HG02588 (cell line): ENCODE results near the gene TBC1D1.

Source experiments
- ATAC-seq: cut with Tn5 transposase; IDR thresholded peaks from one replicate; pipeline ENCODE4 v1.9.1; 2021; ENCODE audit warnings: mild to moderate bottlenecking, moderate library complexity; ENCODE audit not compliant: unreplicated experiment

TBC1D1 gene

DNA sequence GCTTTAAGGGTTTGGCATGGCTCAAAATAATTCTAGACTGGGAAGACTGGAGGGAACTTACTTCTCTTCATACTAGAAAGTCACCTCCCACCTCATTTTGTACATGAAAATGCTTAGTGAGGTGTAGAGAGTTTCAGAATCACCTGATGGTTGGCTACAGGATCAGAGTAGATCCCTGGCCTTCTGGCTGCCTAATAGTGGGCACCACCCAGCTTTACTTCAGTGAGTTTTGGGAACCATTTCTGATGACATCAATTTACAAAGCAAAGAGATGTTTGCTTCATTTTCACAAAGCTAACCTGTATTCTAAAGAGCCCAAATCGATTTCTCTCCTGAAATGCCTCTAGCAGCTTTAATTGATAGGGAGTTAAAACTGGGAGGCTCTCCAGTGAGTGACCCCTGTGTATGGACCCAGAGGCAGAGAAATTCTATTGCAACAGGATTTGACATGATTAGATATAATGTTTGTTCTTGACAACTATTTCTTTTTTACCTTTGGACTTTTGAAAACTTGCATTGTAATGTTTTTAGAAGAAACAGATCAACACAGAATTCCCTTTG, 249.8 kb downstream of the TBC1D1 start:
- no peak for ATAC-seq

DNA sequence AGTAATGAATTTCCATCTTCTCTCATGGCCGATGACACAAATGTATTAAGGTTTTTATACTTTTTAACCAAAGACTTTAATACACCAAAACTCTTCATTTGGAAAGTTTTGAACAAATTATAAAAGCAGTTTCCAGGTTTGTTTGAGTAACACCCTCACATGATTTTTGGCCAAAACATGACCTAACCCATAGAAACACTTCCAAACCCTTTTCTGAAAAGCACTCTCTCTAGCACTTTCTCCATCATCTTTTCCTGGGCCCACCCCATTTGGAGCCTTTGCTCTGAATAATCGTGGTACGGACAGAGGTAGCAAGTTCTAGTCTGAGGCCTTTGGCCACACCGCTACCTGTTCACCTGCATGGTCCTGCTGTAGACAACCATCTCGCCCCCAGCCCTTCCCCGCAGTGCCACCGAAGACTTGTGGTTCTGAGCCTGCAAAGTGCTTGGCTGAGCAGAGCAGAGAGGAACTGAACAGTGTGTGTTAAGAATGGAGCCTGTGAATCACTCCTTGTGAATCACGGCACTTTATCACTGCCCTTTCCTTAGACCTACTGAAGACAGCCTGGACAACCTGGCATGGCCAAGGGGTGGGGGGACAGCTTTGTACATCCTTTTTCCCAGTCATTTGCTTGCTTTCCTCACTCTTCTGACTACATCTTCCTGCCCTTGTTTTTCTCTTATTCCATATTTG, 251.1 kb downstream of the TBC1D1 start:
- ATAC-seq, result no peak

DNA sequence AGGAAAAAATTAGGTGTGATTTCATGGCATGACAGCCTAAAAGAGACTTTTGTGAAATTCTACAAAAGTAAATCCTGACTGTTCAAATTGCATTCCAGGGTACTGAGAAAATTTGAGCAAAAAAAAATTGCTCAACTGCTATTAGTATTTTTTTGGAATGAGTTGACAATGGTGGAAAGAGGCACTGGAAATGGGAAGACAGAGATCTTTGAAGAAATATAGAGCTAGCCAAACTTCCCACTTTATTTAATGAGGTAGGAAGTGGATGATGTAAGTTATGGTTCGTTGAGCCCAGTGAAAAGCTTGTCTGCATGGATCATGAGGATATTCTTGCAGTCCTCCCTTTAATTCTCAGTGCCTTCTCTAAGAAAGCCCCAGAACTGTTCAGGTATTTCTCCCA, 253.1 kb downstream of the TBC1D1 start:
- ATAC-seq, result no peak

DNA sequence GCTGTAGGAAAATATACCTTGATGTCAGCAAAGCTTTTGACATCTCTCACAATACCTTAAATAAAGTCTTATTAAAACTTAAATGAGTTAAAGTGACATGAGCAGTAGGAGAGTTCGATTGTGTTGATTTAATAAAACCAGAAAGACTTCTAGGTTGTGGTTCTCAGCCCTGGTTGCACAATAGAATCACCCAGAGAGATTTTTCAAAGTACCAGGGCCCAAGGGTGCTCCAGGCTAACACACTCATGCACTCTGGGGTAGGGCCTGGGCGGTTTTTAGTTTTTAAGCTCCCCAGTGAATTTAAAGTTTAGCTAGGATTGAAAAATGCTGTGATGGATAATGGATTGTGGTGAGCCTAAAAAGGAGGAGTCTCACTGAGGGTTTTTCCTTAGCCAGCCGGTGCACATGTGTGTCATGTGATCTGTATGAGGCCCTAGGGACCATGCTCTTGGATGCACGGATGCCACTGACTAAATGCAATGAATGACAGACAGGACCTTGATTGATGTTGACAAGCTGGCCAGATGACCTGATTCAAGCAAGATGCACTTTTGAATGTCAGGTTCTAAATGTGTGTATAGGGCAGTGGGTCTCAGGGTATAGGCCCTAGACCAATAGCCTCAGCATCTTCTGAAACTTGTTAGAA, 254.3 kb downstream of the TBC1D1 start:
- ATAC-seq, result no peak

DNA sequence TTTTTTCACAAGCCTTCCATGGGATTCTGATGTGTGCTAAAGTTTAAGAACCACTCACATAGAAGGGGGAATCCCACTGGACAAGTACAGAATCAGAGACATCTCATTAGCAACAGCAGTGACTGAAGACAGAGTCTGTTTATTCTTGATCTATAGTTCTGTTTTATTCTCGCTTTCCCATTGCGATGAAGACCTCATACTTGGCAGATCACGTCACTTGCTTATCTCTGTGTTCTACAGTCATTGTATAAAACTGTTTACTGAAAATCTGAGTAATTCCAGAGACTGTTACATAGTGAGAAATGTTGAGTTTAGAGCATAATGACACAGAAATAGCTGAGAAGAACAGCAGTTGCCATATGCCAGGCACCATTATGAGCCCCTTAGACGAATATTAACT, 254.9 kb downstream of the TBC1D1 start:
- no peak for ATAC-seq

DNA sequence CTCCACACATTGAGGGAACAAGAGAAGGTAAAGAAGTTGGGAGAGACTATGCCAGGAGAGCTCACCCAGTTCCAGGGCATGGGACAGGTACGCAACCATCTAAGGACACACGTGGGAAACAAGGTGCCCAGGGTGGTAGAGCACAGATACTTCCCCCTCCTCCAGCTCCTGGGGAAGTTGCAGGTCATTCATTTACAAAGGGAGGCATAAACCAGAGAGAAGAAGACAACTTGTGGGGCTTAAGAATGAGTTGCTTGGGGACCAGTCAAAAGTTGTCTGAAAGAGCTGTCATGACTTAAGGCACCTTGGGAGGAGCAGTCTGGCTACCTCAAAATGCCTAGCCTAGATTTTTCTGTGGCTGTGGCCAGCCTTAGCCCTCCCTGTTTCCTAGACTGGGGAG, 255.5 kb downstream of the TBC1D1 start:
- ATAC-seq, result no peak

DNA sequence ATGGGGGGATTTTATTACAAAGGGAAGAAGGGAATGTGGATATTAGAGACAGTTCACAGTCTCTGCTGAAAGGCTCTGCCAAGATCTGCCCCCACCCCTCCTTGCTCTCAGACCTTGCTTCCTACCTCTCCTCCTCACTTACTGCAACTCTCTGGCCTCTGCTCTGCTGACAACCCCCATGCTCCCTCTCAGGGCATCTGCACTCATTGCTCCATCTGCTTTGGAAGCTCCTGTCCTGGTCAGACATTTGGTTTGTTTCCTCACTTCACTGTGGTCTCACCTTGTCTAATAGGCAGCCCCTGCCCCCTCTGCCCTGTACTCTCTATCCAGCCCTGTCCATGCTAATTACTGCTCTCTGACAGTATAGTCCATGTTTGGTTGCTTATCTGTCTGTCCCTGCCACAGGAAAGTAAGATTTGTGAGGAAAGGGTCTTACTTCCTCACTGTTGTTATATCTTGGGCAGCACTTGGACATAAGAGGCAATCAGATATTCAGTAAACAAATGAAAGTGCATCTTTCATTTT, 258.6 kb downstream of the TBC1D1 start:
- no peak for ATAC-seq

DNA sequence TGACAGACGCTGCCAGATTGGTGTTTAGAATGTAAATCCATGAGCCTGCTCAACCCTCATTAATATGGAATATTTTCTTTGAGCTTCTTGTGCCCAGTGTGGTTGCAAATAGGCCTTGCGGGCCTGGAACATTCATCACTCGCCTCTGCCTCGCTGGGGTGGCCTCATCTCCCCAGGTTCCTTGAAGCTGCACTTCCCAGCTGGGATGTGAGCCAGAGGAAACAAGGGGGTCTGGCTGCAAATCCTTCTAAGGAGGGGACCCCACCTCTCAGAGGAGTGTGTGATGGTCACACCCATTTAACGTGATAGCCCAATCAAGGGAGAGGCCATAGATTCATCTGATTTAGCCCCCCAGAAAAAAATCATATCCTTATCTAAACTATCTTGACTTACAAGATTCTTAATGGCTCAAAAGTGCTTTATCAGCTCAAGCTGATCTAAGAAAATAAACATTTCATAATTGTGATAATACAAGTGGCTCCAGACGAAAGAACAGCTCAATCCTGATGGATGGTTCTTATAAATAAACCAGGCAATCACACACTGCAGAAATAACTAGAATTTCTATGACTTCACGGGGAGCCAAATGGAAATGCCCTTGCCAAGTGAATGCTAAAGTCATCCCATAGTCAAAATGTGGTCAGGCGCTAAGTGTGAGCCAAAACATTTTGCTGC, 259.2 kb downstream of the TBC1D1 start:
- no peak for ATAC-seq

DNA sequence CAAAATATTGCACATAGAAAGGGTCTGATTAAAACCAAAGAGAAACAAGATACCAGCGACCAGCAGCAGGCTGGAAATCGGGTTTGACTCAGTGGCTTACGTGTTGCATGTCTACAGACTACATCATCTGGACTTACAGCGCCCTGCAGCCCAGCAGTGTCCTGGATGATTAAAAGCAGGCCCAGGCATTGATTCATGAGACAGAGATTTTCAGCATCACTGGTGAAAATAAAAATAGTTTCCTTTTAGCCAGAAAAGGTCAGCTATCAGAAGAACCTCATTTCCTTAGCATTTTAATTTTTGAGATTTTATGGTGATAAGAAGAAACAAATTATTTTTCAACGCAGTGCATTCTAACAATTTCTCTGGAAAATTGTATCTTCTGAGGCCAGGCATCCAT, 259.9 kb downstream of the TBC1D1 start:
- ATAC-seq, result no peak

DNA sequence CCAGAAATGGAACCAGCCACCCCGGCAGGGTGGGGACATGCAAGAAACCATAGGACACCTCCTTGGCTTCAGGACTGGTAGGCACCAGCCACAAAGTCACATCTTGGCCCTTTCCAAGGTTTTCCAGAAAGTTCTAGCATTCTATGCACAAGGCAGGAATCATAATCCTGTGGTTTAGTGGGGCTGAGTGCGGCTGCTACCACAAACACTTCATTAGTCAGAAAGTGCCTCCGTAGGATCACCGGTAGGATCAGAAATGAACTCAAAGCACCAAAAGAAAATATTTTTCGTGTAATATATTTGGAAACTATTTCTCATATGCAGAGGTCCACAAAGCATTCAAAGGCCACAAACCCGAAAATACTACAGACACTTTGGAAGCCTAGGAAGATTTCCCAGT, 261.0 kb downstream of the TBC1D1 start:
- ATAC-seq, result no peak

DNA sequence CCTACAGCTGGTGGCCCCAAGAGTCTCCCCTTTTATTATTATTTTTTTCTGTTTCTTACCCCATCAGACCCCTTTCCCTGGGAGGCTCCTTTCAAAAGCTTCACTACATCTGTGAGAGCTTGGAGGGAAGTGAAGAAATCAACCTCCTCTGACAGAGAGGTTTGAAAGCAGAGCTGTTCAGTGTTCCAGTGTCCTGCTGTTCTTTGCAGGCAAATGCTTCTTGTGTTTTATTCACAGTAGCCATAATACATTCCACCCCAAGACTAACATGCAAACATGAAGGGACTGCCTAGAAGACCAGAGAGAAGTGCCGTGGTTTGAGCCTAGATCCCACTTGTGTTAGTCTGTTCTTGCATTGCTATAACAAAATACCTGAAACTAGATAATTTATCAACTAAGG, 261.4 kb downstream of the TBC1D1 start:
- no peak for ATAC-seq

DNA sequence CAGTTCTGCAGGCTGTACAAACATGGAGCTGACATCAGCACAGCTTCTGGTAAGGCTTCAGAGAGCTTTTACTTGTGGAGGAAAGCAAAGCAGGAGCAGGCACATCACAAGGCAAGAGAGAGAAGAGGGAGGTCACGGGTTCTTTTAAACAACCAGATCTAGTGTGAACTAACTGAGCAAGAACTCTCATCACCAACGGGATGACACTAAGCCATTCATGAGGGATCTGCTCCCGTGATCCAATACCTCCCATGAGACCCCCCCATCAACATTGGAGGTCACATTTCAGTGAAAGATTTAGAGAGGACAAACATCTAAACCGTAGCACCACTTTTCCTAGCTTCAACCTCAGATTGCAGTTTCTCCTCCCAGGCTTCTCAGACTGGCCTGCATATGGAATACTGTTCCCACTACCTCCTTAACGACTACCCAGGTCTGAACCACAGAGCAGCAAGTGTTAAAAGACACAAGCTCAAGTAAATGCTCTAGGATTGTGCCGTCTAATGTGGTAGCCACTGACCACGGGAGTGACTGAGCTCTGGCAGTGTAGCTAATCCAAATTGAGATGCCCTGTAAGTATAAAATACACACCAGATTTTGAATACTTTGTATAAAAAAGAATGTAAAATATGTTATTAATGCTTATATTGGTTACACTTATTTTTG, 262.0 kb downstream of the TBC1D1 start:
- ATAC-seq, result no peak

DNA sequence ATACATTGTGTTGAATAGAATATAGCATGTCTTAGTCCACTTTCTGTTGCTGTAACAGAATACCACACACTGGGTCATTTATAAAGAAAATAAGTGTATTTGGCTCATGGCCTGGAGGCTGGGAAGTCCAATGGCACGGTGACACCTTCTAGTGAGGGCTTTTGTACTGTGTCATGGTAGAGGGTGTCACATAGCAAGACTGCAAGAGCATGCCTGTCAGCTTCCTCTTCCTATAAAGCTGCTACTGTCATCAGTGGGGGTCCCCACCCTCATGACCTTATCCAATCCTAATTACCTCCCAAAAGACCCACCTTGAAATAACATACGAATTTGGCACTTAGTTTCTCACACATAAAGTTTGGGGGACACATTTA, 262.5 kb downstream of the TBC1D1 start:
- ATAC-seq, result no peak

DNA sequence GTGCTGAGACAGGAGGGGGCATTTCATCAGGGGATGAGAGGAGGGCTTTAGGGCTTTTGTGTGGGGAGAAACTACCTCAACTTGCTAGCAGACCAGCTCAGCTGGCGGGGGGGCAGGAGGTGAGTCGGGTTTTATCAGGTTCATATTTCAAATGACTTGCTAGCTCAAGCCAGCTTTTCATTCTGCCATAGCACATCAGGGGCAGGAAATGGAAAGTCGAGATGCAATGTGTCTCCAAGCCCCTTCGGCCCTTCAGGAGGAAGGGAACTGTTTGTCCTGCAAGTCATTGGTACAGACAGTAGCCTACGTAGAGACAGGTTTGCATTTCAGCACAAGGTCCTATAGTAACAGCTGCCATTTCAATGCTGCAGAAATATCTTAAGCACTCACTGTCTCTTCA, 263.4 kb downstream of the TBC1D1 start:
- ATAC-seq, result no peak

DNA sequence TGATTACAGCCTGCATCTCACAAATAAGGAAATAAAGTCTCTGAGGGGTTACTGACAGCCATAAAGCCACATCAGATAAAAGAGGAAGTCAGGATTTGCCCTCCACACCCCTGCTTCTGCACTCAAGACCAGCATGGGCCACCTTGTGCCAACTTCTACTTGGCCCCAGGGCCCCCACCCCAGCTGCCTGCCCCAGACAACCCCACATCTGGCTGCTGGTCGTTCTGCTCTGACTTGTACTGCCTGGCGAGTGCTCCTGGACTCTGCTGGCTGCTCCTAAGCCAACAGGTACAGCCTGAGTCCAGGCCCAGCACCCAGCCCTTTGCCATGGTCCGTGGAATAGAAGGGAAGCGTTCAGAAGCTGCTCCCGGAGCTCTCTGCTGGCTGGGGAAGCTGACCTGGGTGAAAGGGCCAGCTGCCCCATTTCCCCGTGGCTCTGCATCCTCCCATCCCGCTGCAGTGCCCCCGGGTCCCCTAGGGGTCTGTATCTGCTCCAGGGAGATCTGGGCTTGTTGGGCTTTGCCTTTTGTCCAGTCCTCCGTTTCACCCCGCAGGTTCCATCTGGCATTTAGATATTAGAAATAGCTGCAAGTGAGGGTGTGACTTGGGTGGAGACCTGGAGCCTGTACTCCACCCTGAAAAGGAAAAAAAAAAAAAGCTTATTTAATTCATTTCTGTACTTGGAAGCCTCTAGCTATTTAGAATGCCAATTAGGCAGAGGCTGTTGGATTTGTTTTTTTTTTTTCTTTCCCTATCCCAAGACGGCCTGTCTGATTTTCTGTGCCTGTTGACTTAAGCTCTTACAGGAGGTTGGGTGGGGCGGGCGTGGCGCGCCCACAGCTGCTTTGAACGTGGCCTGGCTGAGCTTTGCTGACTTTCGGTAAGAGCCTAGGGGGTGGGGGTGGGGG, 264.1 kb downstream of the TBC1D1 start:
- no peak for ATAC-seq

DNA sequence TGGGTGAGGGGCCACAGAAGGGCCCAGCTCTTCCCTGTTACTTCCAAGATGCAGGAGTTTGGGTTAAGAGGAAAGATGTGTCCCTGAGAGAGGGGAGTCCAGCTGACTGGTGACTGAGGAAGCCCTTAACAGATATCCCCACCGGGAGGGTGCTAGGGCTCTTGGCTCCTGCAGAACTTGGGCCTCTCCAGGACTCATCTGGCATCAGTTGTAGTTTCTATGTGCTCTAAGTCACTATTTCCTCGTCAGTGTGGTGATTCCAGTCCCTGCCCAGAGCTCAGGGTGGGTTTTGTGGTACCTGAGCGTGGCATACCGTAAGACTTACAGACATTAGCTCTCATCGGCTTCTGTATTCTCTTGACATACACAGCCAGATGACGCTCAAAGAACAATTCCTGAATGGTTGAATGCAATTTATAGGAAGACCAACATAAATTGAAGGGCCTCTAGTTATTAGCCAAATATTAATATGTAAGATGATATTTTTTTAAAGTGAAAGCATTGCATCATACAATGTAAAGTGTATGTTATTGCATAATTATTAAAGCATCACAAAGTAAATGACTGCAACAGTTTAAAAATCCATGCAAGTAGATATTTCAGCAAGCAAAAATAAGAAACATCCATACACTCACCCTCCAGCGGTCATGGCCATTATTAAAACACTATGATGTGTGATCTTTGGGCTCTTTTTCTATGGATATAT, 264.9 kb downstream of the TBC1D1 start:
- no peak for ATAC-seq

DNA sequence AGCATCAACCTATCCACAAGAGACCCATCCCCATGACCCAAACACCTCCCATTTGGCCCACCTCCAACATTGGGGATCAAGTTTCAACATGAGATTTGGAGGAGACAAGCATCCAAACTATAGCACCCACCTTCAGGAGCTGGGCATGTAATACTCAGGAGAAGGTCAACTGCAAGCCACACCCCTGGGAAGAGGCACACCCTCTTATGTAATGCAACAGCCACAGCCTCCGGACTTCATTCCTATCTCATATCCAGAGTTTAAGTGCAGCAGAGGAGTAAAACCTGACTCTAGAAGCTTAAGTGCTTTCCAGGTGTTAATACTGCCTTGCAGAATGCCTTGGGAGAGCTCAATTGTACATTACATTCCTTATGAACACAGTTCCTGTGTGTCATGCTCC, 266.7 kb downstream of the TBC1D1 start:
- ATAC-seq, result no peak

DNA sequence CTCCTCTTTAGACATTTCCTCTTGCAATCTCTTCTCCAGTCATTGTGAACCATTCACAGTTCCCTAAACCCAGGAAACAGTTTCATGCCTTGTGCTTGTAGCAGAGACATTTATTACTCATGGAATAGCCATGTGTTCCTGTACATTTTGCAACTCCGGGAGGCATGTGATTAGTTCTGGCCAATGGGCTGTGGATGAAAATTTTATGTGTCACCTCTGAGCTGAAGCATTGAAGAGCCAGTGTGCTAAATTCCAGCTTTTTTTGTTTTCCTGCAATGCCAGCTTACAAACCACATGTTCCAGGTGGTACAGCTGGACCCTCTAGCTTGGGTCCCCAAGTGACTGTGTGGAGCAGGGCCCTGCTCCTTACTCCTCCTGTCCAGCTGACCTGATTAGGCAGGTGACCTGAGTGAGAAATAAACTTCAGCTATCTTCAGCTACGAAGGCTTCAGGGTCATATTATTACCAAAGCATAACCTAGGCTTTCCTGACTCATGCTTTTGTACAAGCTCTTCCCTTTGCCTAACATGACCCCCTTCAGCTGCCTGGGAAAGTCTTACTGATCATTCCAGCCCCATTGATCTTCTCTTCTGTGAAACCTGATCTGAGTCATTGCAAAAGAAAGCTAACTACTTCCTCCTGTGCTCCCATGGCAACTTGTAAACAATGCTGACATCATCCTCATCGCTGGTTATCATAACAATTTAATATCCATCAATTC, 269.8 kb downstream of the TBC1D1 start:
- peak; percentile 90 for ATAC-seq
